ENCODE data around the gene LAMC3. TPM values are rescaled to one million over a fixed set of nuclear protein-coding genes. Genes with fewer than 3 reads are reported as not detected.

LAMC3 gene
- total and polyA plus RNA-seq, 9 of the 15 experiments (the other 6 are each of a cell fraction or from before 2014, with no cell fraction given), result 0.10 TPM; not detected in 8

DNA sequence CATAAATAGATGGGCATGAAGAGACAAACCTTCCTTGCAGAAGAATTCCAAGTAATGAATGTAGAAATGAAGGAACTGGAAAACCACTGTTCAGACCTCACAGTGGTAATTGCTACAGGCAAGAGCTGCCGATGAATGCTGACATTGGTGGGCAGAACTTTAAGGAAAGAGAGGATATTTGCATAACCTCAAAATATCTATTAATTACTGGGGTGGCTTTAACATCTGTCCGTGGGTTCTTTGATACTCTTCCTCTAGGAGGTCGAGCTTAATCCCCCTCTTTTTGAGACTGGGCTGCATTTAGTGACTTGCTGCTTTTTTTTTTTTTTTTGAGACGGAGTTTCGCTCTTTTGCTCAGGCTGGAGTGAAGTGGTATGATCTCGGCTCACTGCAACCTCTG, 34.7 kb downstream of the LAMC3 start:
- no peak for ATAC-seq
- intact Hi-C loops (cut with micrococcal nuclease), result no loop called here
- in situ Hi-C loops (cut with MboI), result no loop called here
- no peak for DNase-seq (ENCODE audit: extremely low read depth in 1 of 4, low spot score in 3 of 4)
- Histone ChIP-seq H3K27ac (ENCODE audit: extremely low read depth, low read depth, low read length) (no peak overlapping the region), H3K9ac (ENCODE audit: insufficient read depth in 1 of 2, low read depth in 2 of 2, low read length in 2 of 2) (no peak overlapping the region), H3K79me2 (ENCODE audit: control insufficient read depth, insufficient read depth, low read length) (no peaks in the 10 kb centered on the region), H2AFZ (ENCODE audit: low read depth, low read length) (no peak overlapping the region), H3K4me1 (replicated peaks in 1 of 2; ENCODE audit: control insufficient read depth in 2 of 2, insufficient read depth in 2 of 2, low read length in 2 of 2) (peaks cover 0 to 20% of the 10 kb centered on the region in 2 experiments; a peak in 3 of 5 replicates), H3K27me3 (ENCODE audit: control insufficient read depth in 2 of 2, insufficient read depth in 2 of 2, low read length in 2 of 2) (peaks cover 52 to 71% of the 10 kb centered on the region in 2 experiments), H3K4me2 (ENCODE audit: insufficient read depth, low read length) (no peak overlapping the region), H3K9me1 (ENCODE audit: control insufficient read depth, insufficient read depth, low read length) (no peaks in the 10 kb centered on the region), H3K4me3 (no peak overlapping the region), H3K36me3 (ENCODE audit: control insufficient read depth, insufficient read depth, low read length) (no peaks in the 10 kb centered on the region), H4K20me1 (replicated peaks; ENCODE audit: control insufficient read depth, insufficient read depth, low read length) (peaks cover 20% of the 10 kb centered on the region), H3K9me3 (replicated peaks; ENCODE audit: control insufficient read depth, insufficient read depth, low read depth, low read length) (no peaks in the 10 kb centered on the region)
- no TSS peak for BruUV-seq (replicated peaks)
- 6% methylated on average over 6 of the region's 6 CpGs for WGBS (ENCODE audit: insufficient coverage, low coverage, missing lambda C conversion rate)
- FAIRE-seq, result no peak
- ChIA-PET CTCF (ENCODE audit: low intra/inter-chr PET ratio) (interaction anchor here (0.7 to 8.2 kb wide), 3 partner anchors 103 to 273 kb away, joined by 3 to 201 read pairs (median 4); no protein-coding TSS in a partner anchor), POLR2A (interaction anchor here (0.6 to 99.3 kb wide), 19 partner anchors 10 to 202 kb away, joined by 3 to 3336 read pairs (median 4); partner anchors contain the start of genes AIF1L and NUP214)
- TF ChIP-seq ZNF175 (CRISPR knock-in tag; IDR thresholded peaks at IDR 0.05; ENCODE audit: low read depth) (no peak), ZNF174 (CRISPR knock-in tag; IDR thresholded peaks at IDR 0.05) (no peak)
- TF ChIP-seq, protein P1, sequence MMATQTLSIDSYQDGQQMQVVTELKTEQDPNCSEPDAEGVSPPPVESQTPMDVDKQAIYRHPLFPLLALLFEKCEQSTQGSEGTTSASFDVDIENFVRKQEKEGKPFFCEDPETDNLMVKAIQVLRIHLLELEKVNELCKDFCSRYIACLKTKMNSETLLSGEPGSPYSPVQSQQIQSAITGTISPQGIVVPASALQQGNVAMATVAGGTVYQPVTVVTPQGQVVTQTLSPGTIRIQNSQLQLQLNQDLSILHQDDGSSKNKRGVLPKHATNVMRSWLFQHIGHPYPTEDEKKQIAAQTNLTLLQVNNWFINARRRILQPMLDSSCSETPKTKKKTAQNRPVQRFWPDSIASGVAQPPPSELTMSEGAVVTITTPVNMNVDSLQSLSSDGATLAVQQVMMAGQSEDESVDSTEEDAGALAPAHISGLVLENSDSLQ (IDR thresholded peaks at IDR 0.05), result no peak
- TF ChIP-seq, protein P2, sequence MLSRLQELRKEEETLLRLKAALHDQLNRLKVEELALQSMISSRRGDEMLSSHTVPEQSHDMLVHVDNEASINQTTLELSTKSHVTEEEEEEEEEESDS (CRISPR knock-in tag; IDR thresholded peaks at IDR 0.05), result no peak
- TF ChIP-seq, protein P3, sequence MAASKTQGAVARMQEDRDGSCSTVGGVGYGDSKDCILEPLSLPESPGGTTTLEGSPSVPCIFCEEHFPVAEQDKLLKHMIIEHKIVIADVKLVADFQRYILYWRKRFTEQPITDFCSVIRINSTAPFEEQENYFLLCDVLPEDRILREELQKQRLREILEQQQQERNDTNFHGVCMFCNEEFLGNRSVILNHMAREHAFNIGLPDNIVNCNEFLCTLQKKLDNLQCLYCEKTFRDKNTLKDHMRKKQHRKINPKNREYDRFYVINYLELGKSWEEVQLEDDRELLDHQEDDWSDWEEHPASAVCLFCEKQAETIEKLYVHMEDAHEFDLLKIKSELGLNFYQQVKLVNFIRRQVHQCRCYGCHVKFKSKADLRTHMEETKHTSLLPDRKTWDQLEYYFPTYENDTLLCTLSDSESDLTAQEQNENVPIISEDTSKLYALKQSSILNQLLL (CRISPR knock-in tag; IDR thresholded peaks at IDR 0.05; ENCODE audit: borderline replicate concordance), result no peak

All from K562 (cell line).